Measurements from ENCODE around the gene C5AR2. TPM values are rescaled to one million over a fixed set of nuclear protein-coding genes. Genes with fewer than 3 reads are reported as not detected.

C5AR2 gene
- total RNA-seq, 1 experiment from 2014 or later, result not detected

DNA sequence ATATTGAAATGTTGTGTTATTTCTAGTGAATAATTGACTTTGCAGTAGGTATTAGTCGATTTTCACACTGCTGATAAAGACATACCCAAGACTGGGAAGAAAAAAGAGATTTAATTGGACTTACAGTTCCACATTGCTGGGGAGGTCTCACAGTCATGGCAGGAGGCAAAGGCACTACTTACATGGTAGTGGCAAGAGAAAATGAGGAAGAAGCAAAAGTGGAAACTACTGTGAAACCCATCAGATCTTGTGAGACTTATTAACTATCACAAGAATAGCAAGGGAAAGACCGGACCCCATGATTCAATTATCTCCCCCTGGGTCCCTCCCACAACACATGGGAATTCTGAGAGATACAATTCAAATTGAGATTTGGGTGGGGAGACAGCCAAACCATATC is 9.9 kb upstream of the C5AR2 start:
- Mint-ChIP-seq H3K27me3 (ENCODE audit: low read depth) (peaks cover 9% of the 10 kb centered on the region), H3K36me3 (ENCODE audit: insufficient read depth in 1 of 3, low read depth in 3 of 3) (no peaks in the 10 kb centered on the region; a peak in 1 of 7 replicates), H3K4me3 (no peak overlapping the region), H3K9me3 (no peaks in the 10 kb centered on the region; a peak in 1 of 5 replicates), H3K27ac (no peak overlapping the region), H3K4me1 (peaks cover 0 to 3% of the 10 kb centered on the region in 2 experiments; a peak in 1 of 4 replicates)
- H3K18ac ChIP-seq (ENCODE audit: insufficient read length, low read depth, low read length), result no peak overlapping the region
- H3K27me3 ChIP-seq (ENCODE audit: insufficient read depth, low read length), result no peaks in the 10 kb centered on the region
- WGBS (ENCODE audit: extremely low coverage, insufficient read length, low lambda C conversion rate), result 100% methylated on average over 1 of the region's 2 CpGs
- no peak overlapping the region for H4K91ac ChIP-seq (ENCODE audit: insufficient read length, low read depth, low read length)
- H3K4me1 ChIP-seq (ENCODE audit: insufficient read depth, low read length), result no peaks in the 10 kb centered on the region
- DNase-seq, result no peak
- no peaks in the 10 kb centered on the region for H4K20me1 ChIP-seq (ENCODE audit: control insufficient read depth, insufficient read depth, insufficient read length)
- no peak overlapping the region for H3K4ac ChIP-seq (ENCODE audit: low read depth, low read length)
- no peak overlapping the region for H3K23ac ChIP-seq (ENCODE audit: insufficient read length, low read depth, low read length)
- H2BK5ac ChIP-seq (ENCODE audit: insufficient read length, low read length), result no peak overlapping the region
- no peak overlapping the region for H3K14ac ChIP-seq (ENCODE audit: insufficient read depth, low read length)
- H2AFZ ChIP-seq (ENCODE audit: low read length), result no peak overlapping the region
- H3K23me2 ChIP-seq (ENCODE audit: insufficient read length, low read depth, low read length, poor library complexity, severe bottlenecking), result peaks cover 3% of the 10 kb centered on the region
- no peak overlapping the region for H3K56ac ChIP-seq (ENCODE audit: insufficient read length, low read depth, low read length)
- H3T11ph ChIP-seq (ENCODE audit: low read length), result no peak overlapping the region
- no peak overlapping the region for H4K8ac ChIP-seq (replicated peaks; ENCODE audit: insufficient read length, low read depth, low read length)
- H3K9me3 ChIP-seq (ENCODE audit: control insufficient read depth, low read depth, low read length), result no peaks in the 10 kb centered on the region
- H4K5ac ChIP-seq (ENCODE audit: insufficient read length, low read depth, low read length), result no peak overlapping the region
- no peak overlapping the region for H3K4me2 ChIP-seq (ENCODE audit: insufficient read depth, insufficient read length, low read length)
- H2BK120ac ChIP-seq (ENCODE audit: low read depth, low read length, poor library complexity, severe bottlenecking), result no peak overlapping the region
- H3K27ac ChIP-seq (ENCODE audit: insufficient read length, low read depth, low read length), result no peak overlapping the region
- no peak overlapping the region for H2BK20ac ChIP-seq (ENCODE audit: low read depth, low read length, poor library complexity, severe bottlenecking)
- H3K9ac ChIP-seq (ENCODE audit: extremely low read depth, insufficient read length, low read length), result no peak overlapping the region
- no peak overlapping the region for H2AK5ac ChIP-seq (ENCODE audit: insufficient read length, low read length)
- no peaks in the 10 kb centered on the region for H3K79me2 ChIP-seq (ENCODE audit: insufficient read depth, low read length)
- TF ChIP-seq, protein P1, sequence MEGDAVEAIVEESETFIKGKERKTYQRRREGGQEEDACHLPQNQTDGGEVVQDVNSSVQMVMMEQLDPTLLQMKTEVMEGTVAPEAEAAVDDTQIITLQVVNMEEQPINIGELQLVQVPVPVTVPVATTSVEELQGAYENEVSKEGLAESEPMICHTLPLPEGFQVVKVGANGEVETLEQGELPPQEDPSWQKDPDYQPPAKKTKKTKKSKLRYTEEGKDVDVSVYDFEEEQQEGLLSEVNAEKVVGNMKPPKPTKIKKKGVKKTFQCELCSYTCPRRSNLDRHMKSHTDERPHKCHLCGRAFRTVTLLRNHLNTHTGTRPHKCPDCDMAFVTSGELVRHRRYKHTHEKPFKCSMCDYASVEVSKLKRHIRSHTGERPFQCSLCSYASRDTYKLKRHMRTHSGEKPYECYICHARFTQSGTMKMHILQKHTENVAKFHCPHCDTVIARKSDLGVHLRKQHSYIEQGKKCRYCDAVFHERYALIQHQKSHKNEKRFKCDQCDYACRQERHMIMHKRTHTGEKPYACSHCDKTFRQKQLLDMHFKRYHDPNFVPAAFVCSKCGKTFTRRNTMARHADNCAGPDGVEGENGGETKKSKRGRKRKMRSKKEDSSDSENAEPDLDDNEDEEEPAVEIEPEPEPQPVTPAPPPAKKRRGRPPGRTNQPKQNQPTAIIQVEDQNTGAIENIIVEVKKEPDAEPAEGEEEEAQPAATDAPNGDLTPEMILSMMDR (conservative IDR thresholded peaks at IDR 0.05), result no peak
- no peak overlapping the region for H2BK15ac ChIP-seq (ENCODE audit: low read depth, low read length)
- no peaks in the 10 kb centered on the region for H3K79me1 ChIP-seq (ENCODE audit: insufficient read depth, low read depth, low read length, poor library complexity, severe bottlenecking)
- H2BK12ac ChIP-seq (ENCODE audit: insufficient read length, low read depth, low read length), result no peak overlapping the region

Measured in H9 (cell line).